Dermis blood vessel endothelial cell (primary cell): ENCODE data around the gene CDK19. TPM values are rescaled to one million over a fixed set of nuclear protein-coding genes. Genes with fewer than 3 reads are reported as not detected.
"Not testable (repeated sequence)": the region's sequence is repeated elsewhere in the genome, so short reads cannot be mapped to it uniquely, and the experiment has no call there.

Experiments
- DNase-seq: peaks from one replicate; pipeline ENCODE4 v3.0.0; 2010
- total RNA-seq: library from RNA; depleted of rRNA; stranded (reverse); fragments of >200 nt; gene quantifications from 2 replicates; pipeline ENCODE4 v1.2.3, GENCODE V29; 2014

Gene CDK19
- total RNA-seq, 1 donor from 2014 or later, result 9.7 TPM

- no peak for DNase-seq
Observed at GRCh38 chr6:110755411-110755834, 59.8 kb downstream of the CDK19 start.

GRCh38 chr6:110753936-110754668, 61.2 kb downstream of the CDK19 start:
- DNase-seq, result not testable (repeated sequence)

GRCh38 chr6:110748453-110748852, 66.8 kb downstream of the CDK19 start:
- DNase-seq, result no peak

GRCh38 chr6:110746680-110747079, 68.6 kb downstream of the CDK19 start:
- no peak for DNase-seq

- DNase-seq, result no peak
Observed at GRCh38 chr6:110744991-110745390, 70.3 kb downstream of the CDK19 start.

GRCh38 chr6:110742552-110742951, 72.7 kb downstream of the CDK19 start:
- not testable (repeated sequence) for DNase-seq

GRCh38 chr6:110741517-110741916, 73.8 kb downstream of the CDK19 start:
- no peak for DNase-seq

- no peak for DNase-seq
Observed at GRCh38 chr6:110738899-110739365, 76.3 kb downstream of the CDK19 start.

- no peak for DNase-seq
Observed at GRCh38 chr6:110735666-110736065, 79.6 kb downstream of the CDK19 start.

GRCh38 chr6:110731898-110732297, 83.4 kb downstream of the CDK19 start:
- DNase-seq, result no peak

GRCh38 chr6:110731196-110731595, 84.1 kb downstream of the CDK19 start:
- no peak for DNase-seq

- no peak for DNase-seq
Observed at GRCh38 chr6:110728501-110728900, 86.8 kb downstream of the CDK19 start.

- DNase-seq, result no peak
Observed at GRCh38 chr6:110723017-110723416, 92.3 kb downstream of the CDK19 start.

- DNase-seq, result no peak
Observed at GRCh38 chr6:110720066-110720465, 95.2 kb downstream of the CDK19 start.

- not testable (repeated sequence) for DNase-seq
Observed at GRCh38 chr6:110719601-110720000, 95.7 kb downstream of the CDK19 start.

- no peak for DNase-seq
Observed at GRCh38 chr6:110714143-110714542, 101.1 kb downstream of the CDK19 start.

- DNase-seq, result no peak
Observed at GRCh38 chr6:110712238-110712637, 103.0 kb downstream of the CDK19 start.

- DNase-seq, result no peak
Observed at GRCh38 chr6:110710115-110710514, 105.2 kb downstream of the CDK19 start.

- DNase-seq, result no peak
Observed at GRCh38 chr6:110708295-110708950, 106.8 kb downstream of the CDK19 start.

- DNase-seq, result no peak
Observed at GRCh38 chr6:110705543-110705942, 109.7 kb downstream of the CDK19 start.

GRCh38 chr6:110703906-110704594, 111.2 kb downstream of the CDK19 start:
- no peak for DNase-seq

GRCh38 chr6:110703010-110703905, 112.0 kb downstream of the CDK19 start:
- DNase-seq, result no peak
